Stimulated activated CD8-positive, alpha-beta memory T cell treated with anti-CD3 and anti-CD28 coated beads, Interleukin-7, amount 100 ng/mL, for 4 hours (primary cell): ENCODE measurements around the gene POLR2J.
"Not testable (repeated sequence)": the region's sequence is repeated elsewhere in the genome, so short reads cannot be mapped to it uniquely, and the experiment has no call there.

Experiments
- DNase-seq, 2 donors: peaks; one replicate each; pipeline ENCODE4 v3.0.0-alpha.2; 2020; ENCODE audit warnings: low read depth in 2 of 2

POLR2J gene

GRCh38 chr7:102466097-102466496 lies 12.6 kb downstream of the POLR2J start:
- DNase-seq = no peak

GRCh38 chr7:102464577-102465280 lies 14.0 kb downstream of the POLR2J start, which contains the start of the genes ALKBH4 and LRWD1:
TSS of gene ALKBH4 (minus strand) at chr7:102464863. CDS start at chr7:102464836, 27 bp downstream.
TSS of gene LRWD1 (plus strand) at chr7:102464984. CDS start at chr7:102465081, 97 bp downstream.
- DNase-seq = peak; percentile 86 to 95

- DNase-seq = no peak
Observed at GRCh38 chr7:102463841-102464576, 14.7 kb downstream of the POLR2J start.

GRCh38 chr7:102460467-102460866 lies 18.3 kb downstream of the POLR2J start:
- no peak for DNase-seq

GRCh38 chr7:102459221-102459844 lies 19.4 kb downstream of the POLR2J start:
- DNase-seq = no peak

- DNase-seq = no peak
Observed at GRCh38 chr7:102457352-102457924, 21.3 kb downstream of the POLR2J start.

- no peak for DNase-seq
Observed at GRCh38 chr7:102456327-102456726, 22.4 kb downstream of the POLR2J start.

GRCh38 chr7:102455596-102455995 lies 23.1 kb downstream of the POLR2J start:
- no peak for DNase-seq

GRCh38 chr7:102454932-102455331 lies 23.8 kb downstream of the POLR2J start:
- not testable (repeated sequence) for DNase-seq

- DNase-seq = no peak
Observed at GRCh38 chr7:102454468-102454867, 24.3 kb downstream of the POLR2J start.

- no peak for DNase-seq
Observed at GRCh38 chr7:102453319-102453718, 25.4 kb downstream of the POLR2J start.

GRCh38 chr7:102452451-102452850 lies 26.3 kb downstream of the POLR2J start:
- DNase-seq = no peak

- DNase-seq = no peak
Observed at GRCh38 chr7:102451371-102452054, 27.2 kb downstream of the POLR2J start.

- DNase-seq = peak in 1 of 2 donors; percentile 29
Observed at GRCh38 chr7:102450242-102450641, 28.5 kb downstream of the POLR2J start.

- no peak for DNase-seq
Observed at GRCh38 chr7:102449136-102449535, 29.6 kb downstream of the POLR2J start.

- no peak for DNase-seq
Observed at GRCh38 chr7:102447311-102447710, 31.4 kb downstream of the POLR2J start.

- no peak for DNase-seq
Observed at GRCh38 chr7:102446387-102447156, 32.1 kb downstream of the POLR2J start.

GRCh38 chr7:102445674-102446071 lies 33.0 kb downstream of the POLR2J start:
- DNase-seq = no peak

- DNase-seq = no peak
Observed at GRCh38 chr7:102444961-102445673, 33.6 kb downstream of the POLR2J start.
